ENCODE data around the gene RORC. TPM values are rescaled to one million over a fixed set of nuclear protein-coding genes. Genes with fewer than 3 reads are reported as not detected.

Gene RORC
- total and polyA plus RNA-seq, 3 donors from 2014 or later: 30.9 to 70.4 (median 55.4) TPM

DNA sequence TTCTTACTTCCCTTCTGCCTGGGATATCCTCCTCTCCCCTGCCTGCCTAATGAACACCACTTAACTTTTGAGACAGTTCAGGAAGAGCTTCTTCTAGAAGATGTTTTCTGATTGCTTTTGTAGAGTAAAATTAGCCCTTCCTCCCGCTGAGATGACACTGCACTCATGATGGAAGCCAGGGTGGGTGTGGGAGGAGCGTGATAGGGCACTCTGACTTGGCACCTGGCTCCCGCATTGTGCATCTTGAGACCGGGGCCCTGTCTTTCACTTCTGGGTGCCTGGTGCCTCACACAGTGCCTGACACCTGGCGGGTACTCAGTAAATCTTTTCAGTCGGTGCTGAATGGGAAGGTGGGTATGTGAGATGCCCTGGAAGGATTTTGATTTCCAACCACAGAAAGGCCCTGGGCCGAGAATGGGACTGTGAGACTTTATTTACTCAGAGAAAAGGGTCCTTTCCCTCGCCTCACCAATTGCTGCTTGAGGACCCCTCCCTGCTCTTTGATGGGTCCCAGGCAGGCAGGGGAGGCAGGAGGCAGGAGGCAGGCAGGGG lies 15.2 kb upstream of the RORC start:
- intact Hi-C loops (cut with DNase I; ENCODE audit: low total_unique reads): no loop called here
- WGBS, 2 donors: 83 to 84% methylated on average over 8 of the region's 8 CpGs
- H3K4me3 ChIP-seq: no peak overlapping the region
- no peak overlapping the region for H3K27ac ChIP-seq
- TF ChIP-seq, protein P1, sequence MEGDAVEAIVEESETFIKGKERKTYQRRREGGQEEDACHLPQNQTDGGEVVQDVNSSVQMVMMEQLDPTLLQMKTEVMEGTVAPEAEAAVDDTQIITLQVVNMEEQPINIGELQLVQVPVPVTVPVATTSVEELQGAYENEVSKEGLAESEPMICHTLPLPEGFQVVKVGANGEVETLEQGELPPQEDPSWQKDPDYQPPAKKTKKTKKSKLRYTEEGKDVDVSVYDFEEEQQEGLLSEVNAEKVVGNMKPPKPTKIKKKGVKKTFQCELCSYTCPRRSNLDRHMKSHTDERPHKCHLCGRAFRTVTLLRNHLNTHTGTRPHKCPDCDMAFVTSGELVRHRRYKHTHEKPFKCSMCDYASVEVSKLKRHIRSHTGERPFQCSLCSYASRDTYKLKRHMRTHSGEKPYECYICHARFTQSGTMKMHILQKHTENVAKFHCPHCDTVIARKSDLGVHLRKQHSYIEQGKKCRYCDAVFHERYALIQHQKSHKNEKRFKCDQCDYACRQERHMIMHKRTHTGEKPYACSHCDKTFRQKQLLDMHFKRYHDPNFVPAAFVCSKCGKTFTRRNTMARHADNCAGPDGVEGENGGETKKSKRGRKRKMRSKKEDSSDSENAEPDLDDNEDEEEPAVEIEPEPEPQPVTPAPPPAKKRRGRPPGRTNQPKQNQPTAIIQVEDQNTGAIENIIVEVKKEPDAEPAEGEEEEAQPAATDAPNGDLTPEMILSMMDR (IDR thresholded peaks at IDR 0.05): no peak
- no peak for TF ChIP-seq POLR2A (IDR thresholded peaks at IDR 0.05)
- no peaks in the 10 kb centered on the region for H3K4me1 ChIP-seq
- peak; percentile 2 for DNase-seq
- no peaks in the 10 kb centered on the region for H3K36me3 ChIP-seq (ENCODE audit: low read depth, missing control alignments)
- H3K9me3 ChIP-seq: no peaks in the 10 kb centered on the region
- no peaks in the 10 kb centered on the region for H3K27me3 ChIP-seq

DNA sequence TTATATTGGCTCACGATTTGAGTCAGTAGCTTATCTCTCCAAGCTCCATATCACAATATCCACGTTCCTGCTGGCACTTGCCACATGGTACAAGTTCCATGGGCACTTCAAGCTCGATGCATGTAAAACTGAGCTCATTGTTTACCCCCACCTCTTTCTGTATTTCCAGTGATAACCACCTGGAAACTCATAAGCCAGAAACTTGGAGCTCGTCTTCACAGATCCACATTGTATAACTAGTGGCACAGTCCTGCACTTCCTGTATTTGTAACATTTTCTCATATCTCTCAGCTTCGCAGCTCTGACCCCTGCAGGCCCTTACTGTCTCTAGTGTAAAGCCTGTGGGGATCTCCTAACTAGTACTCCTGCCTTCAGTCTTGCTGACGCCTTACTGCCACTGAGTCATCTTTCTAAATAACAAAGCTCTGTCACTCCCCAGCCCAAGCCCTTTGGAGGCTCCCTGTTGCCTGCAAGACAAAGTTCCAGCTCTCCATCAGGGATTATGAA lies 14.5 kb upstream of the RORC start:
- H3K36me3 ChIP-seq (ENCODE audit: low read depth, missing control alignments): no peaks in the 10 kb centered on the region
- no peak overlapping the region for H3K27ac ChIP-seq
- intact Hi-C loops (cut with DNase I; ENCODE audit: low total_unique reads): no loop called here
- DNase-seq: peak; percentile 15
- TF ChIP-seq, protein P1 (IDR thresholded peaks at IDR 0.05): no peak
- no peak for TF ChIP-seq POLR2A (IDR thresholded peaks at IDR 0.05)
- H3K9me3 ChIP-seq: no peaks in the 10 kb centered on the region
- H3K4me1 ChIP-seq: no peaks in the 10 kb centered on the region
- no peaks in the 10 kb centered on the region for H3K27me3 ChIP-seq
- H3K4me3 ChIP-seq: no peak overlapping the region
- 61 to 62% methylated on average over 6 of the region's 6 CpGs for whole genome bisulfite sequencing, 2 donors

DNA sequence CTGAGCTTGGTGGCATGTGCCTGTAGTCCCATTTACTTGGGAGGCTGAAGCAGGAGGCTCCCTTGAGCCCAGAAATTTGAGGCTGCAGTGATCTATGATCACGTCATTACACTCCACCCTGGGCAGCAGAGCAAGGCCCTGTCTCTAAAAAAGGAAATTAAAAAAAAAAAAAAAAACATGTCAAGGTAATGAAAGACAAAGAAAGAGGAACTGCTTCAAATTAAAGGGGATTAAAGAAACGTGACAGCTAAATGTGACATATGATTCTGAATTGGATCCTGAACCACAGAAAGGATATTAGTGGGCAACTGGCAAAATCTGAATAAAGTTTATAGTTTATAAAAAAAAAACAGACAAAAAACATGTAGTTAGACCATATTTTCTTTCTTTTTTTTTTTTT lies 11.8 kb upstream of the RORC start:
- no peak overlapping the region for H3K4me3 ChIP-seq
- DNase-seq: no peak
- no peaks in the 10 kb centered on the region for H3K9me3 ChIP-seq
- H3K27ac ChIP-seq: no peak overlapping the region
- intact Hi-C loops (cut with DNase I; ENCODE audit: low total_unique reads): no loop called here
- no peaks in the 10 kb centered on the region for H3K27me3 ChIP-seq
- no peaks in the 10 kb centered on the region for H3K36me3 ChIP-seq (ENCODE audit: low read depth, missing control alignments)
- peaks cover 9% of the 10 kb centered on the region for H3K4me1 ChIP-seq
- no peak for TF ChIP-seq POLR2A (IDR thresholded peaks at IDR 0.05)
- TF ChIP-seq, protein P1 (IDR thresholded peaks at IDR 0.05): no peak
- WGBS, 2 donors: 88% methylated on average over 2 of the region's 2 CpGs

DNA sequence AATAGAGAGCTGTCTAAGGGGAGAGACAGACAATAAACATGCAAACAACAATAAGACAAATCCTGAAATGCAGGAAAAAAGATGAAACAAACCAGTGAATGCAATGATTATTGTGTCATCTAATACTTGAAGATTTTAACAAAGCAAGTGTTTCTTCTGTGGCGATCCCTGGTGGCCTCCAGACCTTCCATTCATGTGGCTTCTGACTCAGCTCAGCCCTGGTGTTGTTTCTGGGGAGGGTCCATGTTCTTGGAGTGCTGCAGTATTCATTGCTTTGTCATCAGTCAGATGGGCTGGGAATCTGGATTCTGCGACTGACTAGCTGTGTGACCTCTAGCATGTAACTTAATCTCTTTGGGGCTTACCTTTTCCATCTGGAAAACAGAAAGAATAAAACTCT lies 9.5 kb upstream of the RORC start:
- WGBS, 2 donors: 92 to 95% methylated on average over 2 of the region's 2 CpGs
- H3K4me1 ChIP-seq: peaks cover 9% of the 10 kb centered on the region
- H3K36me3 ChIP-seq (ENCODE audit: low read depth, missing control alignments): no peaks in the 10 kb centered on the region
- intact Hi-C loops (cut with DNase I; ENCODE audit: low total_unique reads): no loop called here
- TF ChIP-seq POLR2A (IDR thresholded peaks at IDR 0.05): no peak
- TF ChIP-seq, protein P1 (IDR thresholded peaks at IDR 0.05): no peak
- no peak overlapping the region for H3K27ac ChIP-seq
- H3K9me3 ChIP-seq: no peaks in the 10 kb centered on the region
- no peaks in the 10 kb centered on the region for H3K27me3 ChIP-seq
- H3K4me3 ChIP-seq: no peak overlapping the region
- no peak for DNase-seq

DNA sequence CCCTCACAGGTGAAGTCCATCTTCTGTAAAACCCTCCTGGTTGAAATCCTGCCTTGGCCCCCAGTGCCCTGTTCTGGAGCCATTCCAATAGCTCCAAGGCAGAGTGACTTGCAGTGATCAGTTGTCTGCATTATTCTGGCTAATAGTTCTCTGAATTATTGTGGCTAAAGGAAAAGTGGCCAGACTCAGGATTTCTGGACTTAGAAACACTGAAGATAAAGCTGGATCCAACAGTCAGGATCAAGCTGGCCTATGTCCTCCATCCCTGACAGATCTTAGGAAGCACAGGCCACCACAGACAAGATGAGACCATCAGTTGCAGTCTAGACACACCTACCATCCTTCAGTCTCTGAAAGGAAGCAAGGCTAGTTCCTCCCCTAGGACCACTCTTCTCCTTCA lies 8.8 kb upstream of the RORC start:
- Histone ChIP-seq H3K27ac (peak overlapping the region; percentile 14 to 41), H3K4me3 (peak overlapping the region in 1 of 2 donors; percentile 58), H3K9me3 (no peaks in the 10 kb centered on the region), H3K27me3 (no peaks in the 10 kb centered on the region), H3K36me3 (ENCODE audit: low read depth, missing control alignments) (no peaks in the 10 kb centered on the region), H3K4me1 (peaks cover 9% of the 10 kb centered on the region)
- TF ChIP-seq POLR2A (IDR thresholded peaks at IDR 0.05): no peak
- TF ChIP-seq, protein P1 (IDR thresholded peaks at IDR 0.05): no peak
- intact Hi-C loops (cut with DNase I; ENCODE audit: low total_unique reads): no loop called here
- DNase-seq: no peak

All from testis (tissue), 3 donors.